Nephron (organoid): ENCODE measurements around the gene PCDHA8.
"Not testable (repeated sequence)": the region's sequence is repeated elsewhere in the genome, so short reads cannot be mapped to it uniquely, and the experiment has no call there.

Experiments
- H3K27ac Mint-ChIP-seq, 3 experiments: 2 replicates each; pipeline ENCODE4 v1.8.0; 2020; ENCODE audit warnings: mixed read lengths in 3 of 3, mild to moderate bottlenecking in 2 of 3, moderate library complexity in 1 of 3
- H3K27me3 Mint-ChIP-seq: 2 replicates; pipeline ENCODE4 v1.8.0; 2021; ENCODE audit warnings: low read depth, mild to moderate bottlenecking, moderate library complexity, mixed read lengths
- H3K36me3 Mint-ChIP-seq: 2 replicates; pipeline ENCODE4 v1.8.0; 2020; ENCODE audit warnings: low read depth, mixed read lengths
- H3K4me1 Mint-ChIP-seq: 2 replicates; pipeline ENCODE4 v1.8.0; 2020; ENCODE audit warnings: mixed read lengths
- H3K4me3 Mint-ChIP-seq, 3 experiments: 2 replicates each; pipeline ENCODE4 v1.8.0; 2020; ENCODE audit warnings: mild to moderate bottlenecking in 3 of 3, mixed read lengths in 3 of 3, moderate library complexity in 2 of 3
- H3K9me3 Mint-ChIP-seq: 2 replicates; pipeline ENCODE4 v1.8.0; 2020; ENCODE audit warnings: mixed read lengths
- CTCF ChIP-seq, 3 experiments: fragments of 200-600 bp; sonication (generic); IDR thresholded peaks; one replicate each; pipeline ENCODE4 v1.5.0; 2021; ENCODE audit warnings: antibody characterized with exemption in 3 of 3; ENCODE audit not compliant: unreplicated experiment in 3 of 3

The PCDHA8 gene

GRCh38 chr5:140849831-140850634 is 9.0 kb downstream of the PCDHA8 start:
- H3K27ac Mint-ChIP-seq, H3K27me3 Mint-ChIP-seq, H3K4me1 Mint-ChIP-seq, H3K4me3 Mint-ChIP-seq: not testable (repeated sequence)
- H3K36me3 Mint-ChIP-seq, result peaks cover 73% of the 10 kb centered on the region
- H3K9me3 Mint-ChIP-seq, result peaks cover 54% of the 10 kb centered on the region

- peak within 1 kb of the TSS; percentile 58 to 94 (median 63) for H3K27ac Mint-ChIP-seq
- H3K36me3 Mint-ChIP-seq, result peaks cover 85% of the 10 kb centered on the region
- TF ChIP-seq CTCF (IDR thresholded peaks at IDR 0.05; ENCODE audit: unreplicated experiment in 3 of 3), result peak in 2 of 3 experiments; percentile 15 to 35
- H3K9me3 Mint-ChIP-seq, result peaks cover 61% of the 10 kb centered on the region
- H3K4me3 Mint-ChIP-seq, result peak within 1 kb of the TSS; percentile 80 to 86 (median 82)
- no peaks in the 10 kb centered on the region for H3K27me3 Mint-ChIP-seq
- no peaks in the 10 kb centered on the region for H3K4me1 Mint-ChIP-seq
Measured at GRCh38 chr5:140855772-140856674, 15.0 kb downstream of the PCDHA8 start, which contains the start of gene PCDHA10. PCDHA10 (plus strand) TSS chr5:140855897; CDS start chr5:140856049, 152 bp downstream.

- H3K4me3 Mint-ChIP-seq, result no peak overlapping the region
- H3K4me1 Mint-ChIP-seq, result no peaks in the 10 kb centered on the region
- TF ChIP-seq CTCF (IDR thresholded peaks at IDR 0.05; ENCODE audit: unreplicated experiment in 3 of 3), result no peak
- peaks cover 70% of the 10 kb centered on the region for H3K9me3 Mint-ChIP-seq
- H3K27ac Mint-ChIP-seq, result no peak overlapping the region
- H3K36me3 Mint-ChIP-seq, result peaks cover 89% of the 10 kb centered on the region
- no peaks in the 10 kb centered on the region for H3K27me3 Mint-ChIP-seq
Measured at GRCh38 chr5:140857177-140857986, 16.4 kb downstream of the PCDHA8 start.

- no peak for TF ChIP-seq CTCF (IDR thresholded peaks at IDR 0.05; ENCODE audit: unreplicated experiment in 3 of 3)
- Mint-ChIP-seq H3K9me3 (peaks cover 72% of the 10 kb centered on the region), H3K27ac (no peak overlapping the region), H3K4me3 (no peak overlapping the region), H3K36me3 (peaks cover 89% of the 10 kb centered on the region), H3K4me1 (no peaks in the 10 kb centered on the region), H3K27me3 (no peaks in the 10 kb centered on the region)
Measured at GRCh38 chr5:140857987-140858240, 16.9 kb downstream of the PCDHA8 start.

GRCh38 chr5:140862441-140863295 is 21.7 kb downstream of the PCDHA8 start:
- H3K9me3 Mint-ChIP-seq, result peaks cover 57% of the 10 kb centered on the region
- H3K27me3 Mint-ChIP-seq, result no peaks in the 10 kb centered on the region
- no peak overlapping the region for H3K27ac Mint-ChIP-seq
- H3K4me3 Mint-ChIP-seq, result no peak overlapping the region
- peaks cover 83% of the 10 kb centered on the region for H3K36me3 Mint-ChIP-seq
- no peak for TF ChIP-seq CTCF (IDR thresholded peaks at IDR 0.05; ENCODE audit: unreplicated experiment in 3 of 3)
- no peaks in the 10 kb centered on the region for H3K4me1 Mint-ChIP-seq
